GM19395 (cell line): ENCODE measurements around the gene CAMTA1.

Experiments
- ATAC-seq: cut with Tn5 transposase; IDR thresholded peaks from one replicate; pipeline ENCODE4 v1.9.1; 2021; ENCODE audit warnings: mild to moderate bottlenecking, moderate library complexity; ENCODE audit not compliant: unreplicated experiment

Gene CAMTA1

GRCh38 chr1:7515904-7516303, 730.6 kb downstream of the CAMTA1 start:
- no peak for ATAC-seq

- no peak for ATAC-seq
These were observed 731.1 kb downstream of the CAMTA1 start for GRCh38 chr1:7516341-7516740.

GRCh38 chr1:7516929-7517328, 731.7 kb downstream of the CAMTA1 start:
- no peak for ATAC-seq

- no peak for ATAC-seq
These were observed 732.5 kb downstream of the CAMTA1 start for GRCh38 chr1:7517611-7518330.

GRCh38 chr1:7518411-7518810, 733.2 kb downstream of the CAMTA1 start:
- no peak for ATAC-seq

- ATAC-seq = no peak
These were observed 734.1 kb downstream of the CAMTA1 start for GRCh38 chr1:7519181-7519860.

GRCh38 chr1:7519861-7520395, 734.7 kb downstream of the CAMTA1 start:
- ATAC-seq = no peak

GRCh38 chr1:7520496-7520895, 735.2 kb downstream of the CAMTA1 start:
- no peak for ATAC-seq

GRCh38 chr1:7524341-7525337, 739.4 kb downstream of the CAMTA1 start:
- ATAC-seq = no peak

GRCh38 chr1:7525338-7526063, 740.2 kb downstream of the CAMTA1 start:
- ATAC-seq = no peak

- ATAC-seq = no peak
These were observed 741.1 kb downstream of the CAMTA1 start for GRCh38 chr1:7526196-7526866.

GRCh38 chr1:7526867-7527732, 741.8 kb downstream of the CAMTA1 start:
- no peak for ATAC-seq

GRCh38 chr1:7527733-7528045, 742.4 kb downstream of the CAMTA1 start:
- no peak for ATAC-seq

- no peak for ATAC-seq
These were observed 743.3 kb downstream of the CAMTA1 start for GRCh38 chr1:7528386-7529198.

GRCh38 chr1:7529917-7530316, 744.7 kb downstream of the CAMTA1 start:
- no peak for ATAC-seq

GRCh38 chr1:7531562-7532340, 746.5 kb downstream of the CAMTA1 start:
- ATAC-seq = no peak

GRCh38 chr1:7533006-7533405, 747.8 kb downstream of the CAMTA1 start:
- ATAC-seq = no peak
